ENCODE results near the gene ING5.

ING5 gene

GRCh38 chr2:241673189-241673663, 28.6 kb upstream of the ING5 start:
- TF ChIP-seq CTCF (IDR thresholded peaks at IDR 0.05; ENCODE audit: insufficient read depth, missing control alignments) = no peak
- FAIRE-seq (no peak), DNase-seq (ENCODE audit: insufficient read length, low spot score) (no peak)

- no peak for TF ChIP-seq CTCF (IDR thresholded peaks at IDR 0.05; ENCODE audit: insufficient read depth, missing control alignments)
- DNase-seq (ENCODE audit: insufficient read length, low spot score) (no peak), FAIRE-seq (no peak)
Observed at GRCh38 chr2:241673797-241674725, 27.8 kb upstream of the ING5 start.

GRCh38 chr2:241675885-241676284, 26.0 kb upstream of the ING5 start:
- no peak for DNase-seq (ENCODE audit: insufficient read length, low spot score)
- FAIRE-seq = no peak
- no peak for TF ChIP-seq CTCF (IDR thresholded peaks at IDR 0.05; ENCODE audit: insufficient read depth, missing control alignments)

- DNase-seq (ENCODE audit: insufficient read length, low spot score) (no peak), FAIRE-seq (no peak)
- TF ChIP-seq CTCF (IDR thresholded peaks at IDR 0.05; ENCODE audit: insufficient read depth, missing control alignments) = no peak
Observed at GRCh38 chr2:241676665-241677064, 25.2 kb upstream of the ING5 start.

GRCh38 chr2:241677392-241677791, 24.4 kb upstream of the ING5 start:
- TF ChIP-seq CTCF (IDR thresholded peaks at IDR 0.05; ENCODE audit: insufficient read depth, missing control alignments) = no peak
- no peak for DNase-seq (ENCODE audit: insufficient read length, low spot score)
- no peak for FAIRE-seq

- no peak for DNase-seq (ENCODE audit: insufficient read length, low spot score)
- TF ChIP-seq CTCF (IDR thresholded peaks at IDR 0.05; ENCODE audit: insufficient read depth, missing control alignments) = no peak
- no peak for FAIRE-seq
Observed at GRCh38 chr2:241678307-241678706, 23.5 kb upstream of the ING5 start.

Measured in D721Med (cell line).